Liver (tissue), 9 donors: ENCODE results near the gene PRR11. TPM values are rescaled to one million over a fixed set of nuclear protein-coding genes. Genes with fewer than 3 reads are reported as not detected.
"Not testable (repeated sequence)": the region's sequence is repeated elsewhere in the genome, so short reads cannot be mapped to it uniquely, and the experiment has no call there.

Source experiments
- DNase-seq: peaks from one replicate; pipeline ENCODE4 v3.0.0-alpha.2; 2017; ENCODE audit warnings: low spot score
- H3K27ac ChIP-seq, 2 donors: one replicate each; pipeline ENCODE4 v1.7.0; 2013; ENCODE audit warnings: inconsistent platforms in 2 of 2, low read length in 2 of 2, control low read depth in 1 of 2, low read depth in 1 of 2, mild to moderate bottlenecking in 1 of 2
- H3K27me3 ChIP-seq, 4 donors: one replicate each; pipeline versions ENCODE4 v1.6.1 to v1.7.0; 2013; ENCODE audit warnings: low read length in 3 of 4, inconsistent platforms in 1 of 4, mild to moderate bottlenecking in 1 of 4, moderate library complexity in 1 of 4; ENCODE audit not compliant: control insufficient read depth in 4 of 4, insufficient read depth in 4 of 4
- H3K36me3 ChIP-seq, 4 donors: one replicate each; pipeline versions ENCODE4 v1.6.1 to v1.7.0; 2013; ENCODE audit warnings: low read length in 3 of 4, mild to moderate bottlenecking in 3 of 4, low read depth in 1 of 4, moderate library complexity in 1 of 4; ENCODE audit not compliant: control insufficient read depth in 4 of 4, insufficient read depth in 3 of 4
- H3K4me1 ChIP-seq, 4 donors: one replicate each; pipeline versions ENCODE4 v1.6.1 to v1.7.0; 2013; ENCODE audit warnings: low read length in 3 of 4, mild to moderate bottlenecking in 3 of 4, moderate library complexity in 1 of 4; ENCODE audit not compliant: control insufficient read depth in 4 of 4, insufficient read depth in 4 of 4
- H3K4me3 ChIP-seq, 3 donors: one replicate each; pipeline versions ENCODE4 v1.6.1 to v1.7.0; 2013; ENCODE audit warnings: low read length in 3 of 3, control low read depth in 1 of 3, low read depth in 1 of 3, mild to moderate bottlenecking in 1 of 3
- H3K9ac ChIP-seq, 2 donors: one replicate each; pipeline ENCODE4 v1.7.0; 2013; ENCODE audit warnings: low read length in 2 of 2, mild to moderate bottlenecking in 2 of 2, moderate library complexity in 2 of 2, control low read depth in 1 of 2, low read depth in 1 of 2
- H3K9me3 ChIP-seq, 4 donors: one replicate each; pipeline versions ENCODE4 v1.6.1 to v1.7.0; 2013; ENCODE audit warnings: low read length in 3 of 4; ENCODE audit not compliant: control insufficient read depth in 4 of 4
- ATF3 ChIP-seq: IDR thresholded peaks from 2 replicates; pipeline ENCODE4 v1.6.1; 2016; ENCODE audit warnings: antibody characterized with exemption
- CTCF ChIP-seq: fragments of 150-350 bp; IDR thresholded peaks from 2 replicates; pipeline ENCODE4 v1.5.1; 2017; ENCODE audit warnings: improper control_type of control experiment, low read depth, low read length; ENCODE audit not compliant: missing input control
- EGR1 ChIP-seq, 2 donors: IDR thresholded peaks; 2 replicates each; pipeline ENCODE4 v1.6.1; 2016 to 2018; ENCODE audit warnings: antibody characterized with exemption in 2 of 2, low read depth in 2 of 2
- FOXA1 ChIP-seq: IDR thresholded peaks from 2 replicates; pipeline ENCODE4 v1.6.1; 2016; ENCODE audit warnings: antibody characterized with exemption
- FOXA2 ChIP-seq: IDR thresholded peaks from 2 replicates; pipeline ENCODE4 v1.6.1; 2016; ENCODE audit warnings: antibody characterized with exemption
- GABPA ChIP-seq, 2 donors: IDR thresholded peaks in 1 of 2; conservative IDR thresholded peaks in 1 of 2; 2 replicates each; pipeline ENCODE4 v1.6.1; 2016; ENCODE audit warnings: antibody characterized with exemption in 2 of 2, mild to moderate bottlenecking in 1 of 2, moderate library complexity in 1 of 2
- HNF4A ChIP-seq, 2 donors: conservative IDR thresholded peaks; 2 replicates each; pipeline ENCODE4 v1.6.1; 2016; ENCODE audit warnings: antibody characterized with exemption in 2 of 2, mild to moderate bottlenecking in 2 of 2
- HNF4G ChIP-seq: IDR thresholded peaks from 2 replicates; pipeline ENCODE4 v1.6.1; 2016; ENCODE audit warnings: antibody characterized with exemption
- JUND ChIP-seq, 2 donors: IDR thresholded peaks; 2 replicates each; pipeline ENCODE4 v1.6.1; 2016; ENCODE audit warnings: antibody characterized with exemption in 2 of 2
- MAX ChIP-seq: IDR thresholded peaks from 2 replicates; pipeline ENCODE4 v1.6.1; 2016; ENCODE audit warnings: antibody characterized with exemption
- NR2F2 ChIP-seq: IDR thresholded peaks from 2 replicates; pipeline ENCODE4 v1.6.1; 2016; ENCODE audit warnings: antibody characterized with exemption
- RAD21 ChIP-seq, 2 donors: IDR thresholded peaks; 2 replicates each; pipeline ENCODE4 v1.6.1; 2016; ENCODE audit warnings: antibody characterized with exemption in 2 of 2, mild to moderate bottlenecking in 2 of 2
- REST ChIP-seq: IDR thresholded peaks from 2 replicates; pipeline ENCODE4 v1.6.1; 2016; ENCODE audit warnings: antibody characterized with exemption, mild to moderate bottlenecking
- RXRA ChIP-seq, 2 donors: IDR thresholded peaks; 2 replicates each; pipeline ENCODE4 v1.6.1; 2017 to 2018; ENCODE audit warnings: antibody characterized with exemption in 2 of 2, mild to moderate bottlenecking in 1 of 2
- SP1 ChIP-seq: IDR thresholded peaks from 2 replicates; pipeline ENCODE4 v1.6.1; 2018; ENCODE audit warnings: antibody characterized with exemption, mild to moderate bottlenecking
- TAF1 ChIP-seq: conservative IDR thresholded peaks from 2 replicates; pipeline ENCODE4 v1.6.1; 2016; ENCODE audit warnings: antibody characterized with exemption, mild to moderate bottlenecking
- YY1 ChIP-seq: IDR thresholded peaks from 2 replicates; pipeline ENCODE4 v1.6.1; 2016; ENCODE audit warnings: antibody characterized with exemption, mild to moderate bottlenecking
- ZBTB33 ChIP-seq: IDR thresholded peaks from 2 replicates; pipeline ENCODE4 v1.6.1; 2016; ENCODE audit warnings: antibody characterized with exemption
- WGBS: extraction: QIAGEN DNeasy Blood & Tissue Kit; methylation state at CpG from one replicate; pipeline ENCODE4 v1.1.7; 2013; 5-methylcytosine and 5-hydroxymethylcytosine counted together
- polyA plus RNA-seq, 2 donors: library from polyadenylated mRNA; stranded (reverse) in 1 of 2; unstranded in 1 of 2; fragments of 200-250 nt in 1 of 2; fragments of >200 nt in 1 of 2; fragmentation: Nextera tagmentation in 1 of 2; extraction: Ambion mirVana in 1 of 2; gene quantifications; one replicate each; pipeline versions ENCODE4 v1.2.1 to v1.2.3, GENCODE V29; 2013 to 2015
- total RNA-seq, 2 donors: library from RNA; depleted of rRNA; stranded (reverse); fragments of >200 nt; gene quantifications; one replicate each; pipeline ENCODE4 v1.2.3, GENCODE V29; 2014
- donor health status: healthy.
- donor health status: healthy.
- donor health status: healthy.
- donor health status: healthy.
- donor health status: healthy.

The PRR11 gene
- total and polyA plus RNA-seq, 4 donors: 0.17 to 17.7 (median 0.95) TPM

- no peak for DNase-seq
- no peak overlapping the region for H3K9ac ChIP-seq
- no peaks in the 10 kb centered on the region for H3K27me3 ChIP-seq
- TF ChIP-seq HNF4G (no peak), RXRA (IDR thresholded peaks at IDR 0.05) (no peak), RAD21 (IDR thresholded peaks at IDR 0.05) (no peak), ATF3 (no peak)
- no peaks in the 10 kb centered on the region for H3K4me1 ChIP-seq
- H3K9me3 ChIP-seq: no peaks in the 10 kb centered on the region
- no peak overlapping the region for H3K4me3 ChIP-seq
- WGBS: 87% methylated on average over 7 of the region's 7 CpGs
- no peak overlapping the region for H3K27ac ChIP-seq
- no peaks in the 10 kb centered on the region for H3K36me3 ChIP-seq
These were observed 22.9 kb downstream of the PRR11 start for GRCh38 chr17:59178266-59178985.

- WGBS: 95% methylated on average over 11 of the region's 11 CpGs
These were observed 24.1 kb downstream of the PRR11 start for GRCh38 chr17:59179601-59180000.

GRCh38 chr17:59180626-59181025 is 25.1 kb downstream of the PRR11 start:
- Histone ChIP-seq H3K4me1 (no peaks in the 10 kb centered on the region), H3K27me3 (no peaks in the 10 kb centered on the region), H3K36me3 (no peaks in the 10 kb centered on the region), H3K27ac (no peak overlapping the region), H3K4me3 (no peak overlapping the region), H3K9ac (no peak overlapping the region), H3K9me3 (no peaks in the 10 kb centered on the region)
- 99% methylated on average over 9 of the region's 9 CpGs for WGBS
- TF ChIP-seq FOXA2 (no peak), HNF4G (no peak), RXRA (IDR thresholded peaks at IDR 0.05) (no peak), EGR1 (IDR thresholded peaks at IDR 0.05; ENCODE audit: low read depth in 2 of 2) (no peak), FOXA1 (no peak), ATF3 (no peak), NR2F2 (no peak), JUND (IDR thresholded peaks at IDR 0.05) (no peak), CTCF (no peak), SP1 (no peak), REST (no peak), TAF1 (no peak), HNF4A (conservative IDR thresholded peaks at IDR 0.05) (no peak), GABPA (IDR thresholded peaks at IDR 0.05 in 1 of 2, conservative IDR thresholded peaks at IDR 0.05 in 1 of 2) (no peak), RAD21 (IDR thresholded peaks at IDR 0.05) (no peak), MAX (no peak), ZBTB33 (no peak), YY1 (no peak)
- no peak for DNase-seq

More at GRCh38 chr17:59179601-59180000, 24.1 kb downstream of the PRR11 start:
- H3K9ac ChIP-seq, H3K36me3 ChIP-seq, H3K27ac ChIP-seq, H3K9me3 ChIP-seq, DNase-seq, H3K27me3 ChIP-seq, H3K4me1 ChIP-seq, H3K4me3 ChIP-seq: not testable (repeated sequence)
